ENCODE measurements around the gene PRDX2. TPM values are rescaled to one million over a fixed set of nuclear protein-coding genes. Genes with fewer than 3 reads are reported as not detected.
A peak's percentile ranks its signal among the peaks of the same experiment; 100 is the strongest.

Gene PRDX2
- total and polyA plus RNA-seq, 2 donors (not counting 3 experiments of a cell fraction or from before 2014, with no cell fraction given), result 247 to 492 TPM

DNA sequence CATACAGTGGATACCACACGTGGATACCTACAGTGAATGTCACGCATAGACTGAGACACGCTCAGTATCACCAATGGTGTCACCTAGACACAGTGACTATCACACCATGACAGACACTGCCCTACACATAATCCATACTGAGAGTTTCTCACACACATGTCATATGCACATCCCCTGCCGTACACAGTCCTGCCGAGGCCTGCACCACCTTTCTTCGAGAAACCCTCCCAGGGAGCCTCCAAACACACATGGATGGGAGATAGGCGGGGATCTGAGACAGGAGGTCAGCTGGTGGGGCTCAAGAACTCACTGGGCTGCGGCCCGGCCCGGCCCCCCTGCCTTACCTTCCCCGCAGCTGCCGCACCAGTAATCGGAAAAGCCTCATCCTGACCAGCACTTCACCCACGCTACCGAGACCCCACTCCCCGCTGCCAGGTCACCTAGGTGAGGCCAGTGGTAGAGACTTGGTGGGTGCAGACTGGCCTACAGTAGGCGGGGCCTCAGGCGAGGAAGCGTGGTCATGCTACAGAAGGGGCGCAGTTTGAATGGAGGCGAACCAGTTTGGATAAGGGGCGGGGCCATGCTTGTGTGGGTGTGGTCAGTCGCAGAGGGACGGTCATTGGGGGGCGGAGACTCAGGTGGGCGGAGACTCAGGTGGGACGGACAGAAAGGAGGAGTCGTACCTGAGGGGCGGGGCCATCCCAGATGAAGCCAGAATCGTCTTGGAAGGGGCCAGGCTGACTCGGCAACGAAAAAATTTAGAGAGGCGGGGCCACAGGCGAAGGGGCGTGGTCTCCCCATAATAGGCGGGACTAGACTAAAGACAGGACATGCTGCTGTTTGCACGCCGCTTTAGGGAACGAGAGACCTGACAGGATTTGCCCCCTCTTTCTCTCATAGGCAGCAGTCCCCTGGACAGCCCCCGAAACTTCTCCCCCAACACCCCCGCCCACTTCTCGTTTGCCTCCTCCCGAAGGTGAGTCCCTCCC is 38.8 kb upstream of the PRDX2 start:
- H3K4me1 ChIP-seq (ENCODE audit: control insufficient read depth, extremely low read depth, insufficient read depth, low read length), result no peaks in the 10 kb centered on the region
- DNase-seq (ENCODE audit: low read depth, low spot score) (peak; percentile 36), FAIRE-seq (peak; percentile 82)
- peak overlapping the region; percentile 5 for H3K4me2 ChIP-seq (ENCODE audit: insufficient read depth, low read length)
- H3K36me3 ChIP-seq (ENCODE audit: control insufficient read depth in 2 of 2, extremely low read depth in 1 of 2, insufficient read depth in 2 of 2, low read length in 2 of 2), result no peaks in the 10 kb centered on the region
- H3K9me1 ChIP-seq (replicated peaks; ENCODE audit: control insufficient read depth, extremely low read depth, insufficient read depth, low read length), result no peaks in the 10 kb centered on the region
- TF ChIP-seq POLR2AphosphoS5 (IDR thresholded peaks at IDR 0.05; ENCODE audit: insufficient read depth, low read depth, low read length) (no peak), JUN (IDR thresholded peaks at IDR 0.05; ENCODE audit: borderline replicate concordance, insufficient read depth, insufficient read length, low read depth) (no peak), GATA2 (IDR thresholded peaks at IDR 0.05; ENCODE audit: insufficient read depth, insufficient read length, low read depth, low read length) (no peak), POLR2A (IDR thresholded peaks at IDR 0.05; ENCODE audit: low read depth, low read length) (no peak), MYC (IDR thresholded peaks at IDR 0.05; ENCODE audit: low read depth, low read length) (no peak), FOS (IDR thresholded peaks at IDR 0.05; ENCODE audit: borderline replicate concordance, insufficient read depth, low read length) (no peak), EZH2 (IDR thresholded peaks at IDR 0.05; ENCODE audit: borderline replicate concordance, low read depth, low read length, severe bottlenecking) (no peak)
- TF ChIP-seq, protein P1, sequence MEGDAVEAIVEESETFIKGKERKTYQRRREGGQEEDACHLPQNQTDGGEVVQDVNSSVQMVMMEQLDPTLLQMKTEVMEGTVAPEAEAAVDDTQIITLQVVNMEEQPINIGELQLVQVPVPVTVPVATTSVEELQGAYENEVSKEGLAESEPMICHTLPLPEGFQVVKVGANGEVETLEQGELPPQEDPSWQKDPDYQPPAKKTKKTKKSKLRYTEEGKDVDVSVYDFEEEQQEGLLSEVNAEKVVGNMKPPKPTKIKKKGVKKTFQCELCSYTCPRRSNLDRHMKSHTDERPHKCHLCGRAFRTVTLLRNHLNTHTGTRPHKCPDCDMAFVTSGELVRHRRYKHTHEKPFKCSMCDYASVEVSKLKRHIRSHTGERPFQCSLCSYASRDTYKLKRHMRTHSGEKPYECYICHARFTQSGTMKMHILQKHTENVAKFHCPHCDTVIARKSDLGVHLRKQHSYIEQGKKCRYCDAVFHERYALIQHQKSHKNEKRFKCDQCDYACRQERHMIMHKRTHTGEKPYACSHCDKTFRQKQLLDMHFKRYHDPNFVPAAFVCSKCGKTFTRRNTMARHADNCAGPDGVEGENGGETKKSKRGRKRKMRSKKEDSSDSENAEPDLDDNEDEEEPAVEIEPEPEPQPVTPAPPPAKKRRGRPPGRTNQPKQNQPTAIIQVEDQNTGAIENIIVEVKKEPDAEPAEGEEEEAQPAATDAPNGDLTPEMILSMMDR (IDR thresholded peaks at IDR 0.05; ENCODE audit: extremely low read depth in 1 of 2, insufficient read depth in 1 of 2, low read depth in 1 of 2, low read length in 2 of 2), result no peak
- TF ChIP-seq, protein P2, sequence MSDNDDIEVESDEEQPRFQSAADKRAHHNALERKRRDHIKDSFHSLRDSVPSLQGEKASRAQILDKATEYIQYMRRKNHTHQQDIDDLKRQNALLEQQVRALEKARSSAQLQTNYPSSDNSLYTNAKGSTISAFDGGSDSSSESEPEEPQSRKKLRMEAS (IDR thresholded peaks at IDR 0.05; ENCODE audit: insufficient read depth, insufficient read length), result no peak
- intact Hi-C loops (cut with micrococcal nuclease) (no loop called here), dilution Hi-C loops (cut with MboI; ENCODE audit: extremely low pct_ligation_motif_present, low sequenced_read_pairs) (no loop called here)
- H2AFZ ChIP-seq (ENCODE audit: low read depth, low read length), result peak overlapping the region; percentile 43
- CTCF ChIA-PET, result no interaction called here
- no peaks in the 10 kb centered on the region for H3K79me2 ChIP-seq (ENCODE audit: control insufficient read depth, insufficient read depth, low read length)
- no peaks in the 10 kb centered on the region for H3K9me3 ChIP-seq (replicated peaks; ENCODE audit: control insufficient read depth, insufficient read depth, low read length)
- peaks cover 41 to 49% of the 10 kb centered on the region in 2 experiments for H3K27me3 ChIP-seq (ENCODE audit: control insufficient read depth in 2 of 2, insufficient read depth in 2 of 2, low read length in 2 of 2)
- no peak overlapping the region for H3K27ac ChIP-seq (ENCODE audit: insufficient read depth, low read depth, low read length)
- H3K4me3 ChIP-seq (replicated peaks in 1 of 3; ENCODE audit: insufficient read depth in 1 of 3, low read depth in 1 of 3, low read length in 3 of 3), result no peak overlapping the region
- no peaks in the 10 kb centered on the region for H4K20me1 ChIP-seq (replicated peaks; ENCODE audit: control insufficient read depth, extremely low read depth, insufficient read depth, low read length)
- H3K9ac ChIP-seq (replicated peaks; ENCODE audit: extremely low read depth, insufficient read depth, low read length), result no peak overlapping the region
- no TSS peak for BruUV-seq (replicated peaks)
- POLR2A ChIA-PET, result no interaction called here

All from endothelial cell of umbilical vein (primary cell).